Measurements from ENCODE around the gene ID3.

Gene ID3

GRCh38 chr1:23527900-23528249, 31.4 kb downstream of the ID3 start:
- no peak for DNase-seq (ENCODE audit: low read depth in 3 of 3)

- no peak for DNase-seq (ENCODE audit: low read depth in 3 of 3)
These were observed 31.9 kb downstream of the ID3 start for GRCh38 chr1:23527366-23527765.

- DNase-seq (ENCODE audit: low read depth in 3 of 3), result no peak
These were observed 32.8 kb downstream of the ID3 start for GRCh38 chr1:23526329-23527041.

- no peak for DNase-seq (ENCODE audit: low read depth in 3 of 3)
These were observed 33.6 kb downstream of the ID3 start for GRCh38 chr1:23525558-23526250.

GRCh38 chr1:23524716-23525401, 34.4 kb downstream of the ID3 start:
- no peak for DNase-seq (ENCODE audit: low read depth in 3 of 3)

GRCh38 chr1:23524163-23524562, 35.1 kb downstream of the ID3 start:
- DNase-seq (ENCODE audit: low read depth in 3 of 3), result no peak

GRCh38 chr1:23522244-23522982, 36.9 kb downstream of the ID3 start:
- DNase-seq (ENCODE audit: low read depth in 3 of 3), result no peak

GRCh38 chr1:23521588-23521987, 37.7 kb downstream of the ID3 start:
- no peak for DNase-seq (ENCODE audit: low read depth in 3 of 3)

GRCh38 chr1:23517581-23517980, 41.7 kb downstream of the ID3 start:
- DNase-seq (ENCODE audit: low read depth in 3 of 3), result no peak

GRCh38 chr1:23515905-23516304, 43.4 kb downstream of the ID3 start:
- DNase-seq (ENCODE audit: low read depth in 3 of 3), result no peak

- DNase-seq (ENCODE audit: low read depth in 3 of 3), result no peak
These were observed 45.1 kb downstream of the ID3 start for GRCh38 chr1:23514111-23514679.

- DNase-seq (ENCODE audit: low read depth in 3 of 3), result no peak
These were observed 49.4 kb downstream of the ID3 start for GRCh38 chr1:23509896-23510295.
